H9 (cell line): Measurements from ENCODE around the gene CIDEC. TPM values are rescaled to one million over a fixed set of nuclear protein-coding genes. Genes with fewer than 3 reads are reported as not detected.

Experiments used
- DNase-seq: peaks from one replicate; pipeline ENCODE4 v3.0.0-alpha.2; 2017
- H2AFZ ChIP-seq: one replicate; pipeline ENCODE4 v1.6.1; 2013; ENCODE audit warnings: mild to moderate bottlenecking, low read length, control low read depth, moderate library complexity
- H2AK5ac ChIP-seq: 2 replicates; pipeline ENCODE4 v1.6.1; 2013; ENCODE audit warnings: low read length, control low read depth, mixed read lengths; ENCODE audit not compliant: insufficient read length
- H2BK120ac ChIP-seq: one replicate; pipeline ENCODE4 v1.6.1; 2013; ENCODE audit warnings: low read depth, mild to moderate bottlenecking, low read length, control low read depth, inconsistent platforms; ENCODE audit not compliant: poor library complexity, severe bottlenecking
- H2BK12ac ChIP-seq: 2 replicates; pipeline ENCODE4 v1.6.1; 2013; ENCODE audit warnings: low read length, control low read depth, mixed read lengths, low read depth; ENCODE audit not compliant: insufficient read length
- H2BK15ac ChIP-seq: 2 replicates; pipeline ENCODE4 v1.6.1; 2013; ENCODE audit warnings: low read depth, low read length, control low read depth
- H2BK20ac ChIP-seq: one replicate; pipeline ENCODE4 v1.6.1; 2013; ENCODE audit warnings: low read depth, mild to moderate bottlenecking, low read length, control low read depth, inconsistent platforms; ENCODE audit not compliant: poor library complexity, severe bottlenecking
- H2BK5ac ChIP-seq: 2 replicates; pipeline ENCODE4 v1.6.1; 2013; ENCODE audit warnings: low read length, control low read depth, mixed read lengths; ENCODE audit not compliant: insufficient read length
- H3K14ac ChIP-seq: 2 replicates; pipeline ENCODE4 v1.6.1; 2013; ENCODE audit warnings: low read length, control low read depth; ENCODE audit not compliant: insufficient read depth
- H3K18ac ChIP-seq: 2 replicates; pipeline ENCODE4 v1.6.1; 2013; ENCODE audit warnings: low read depth, mild to moderate bottlenecking, mixed read lengths, low read length, control low read depth; ENCODE audit not compliant: insufficient read length
- H3K23ac ChIP-seq: 2 replicates; pipeline ENCODE4 v1.6.1; 2013; ENCODE audit warnings: low read length, control low read depth, mixed read lengths, low read depth; ENCODE audit not compliant: insufficient read length
- H3K23me2 ChIP-seq: 2 replicates; pipeline ENCODE4 v1.6.1; 2013; ENCODE audit warnings: low read depth, mild to moderate bottlenecking, mixed read lengths, low read length, control low read depth; ENCODE audit not compliant: insufficient read length, poor library complexity, severe bottlenecking
- H3K27ac ChIP-seq: 2 replicates; pipeline ENCODE4 v1.5.1; 2013; ENCODE audit warnings: low read length, control low read depth, mixed read lengths, low read depth; ENCODE audit not compliant: insufficient read length
- H3K27me3 ChIP-seq: 2 replicates; pipeline ENCODE4 v1.6.1; 2013; ENCODE audit warnings: low read length, control low read depth, inconsistent platforms; ENCODE audit not compliant: insufficient read depth
- H3K4ac ChIP-seq: 2 replicates; pipeline ENCODE4 v1.6.1; 2013; ENCODE audit warnings: low read depth, mild to moderate bottlenecking, control low read depth, inconsistent platforms, low read length, moderate library complexity
- H3K4me1 ChIP-seq: 2 replicates; pipeline ENCODE4 v1.6.1; 2013; ENCODE audit warnings: low read length, control low read depth, inconsistent platforms; ENCODE audit not compliant: insufficient read depth
- H3K4me2 ChIP-seq: 2 replicates; pipeline ENCODE4 v1.6.1; 2013; ENCODE audit warnings: low read length, control low read depth, mixed read lengths; ENCODE audit not compliant: insufficient read length, insufficient read depth
- H3K56ac ChIP-seq: 2 replicates; pipeline ENCODE4 v1.6.1; 2013; ENCODE audit warnings: low read depth, mild to moderate bottlenecking, mixed read lengths, low read length, control low read depth; ENCODE audit not compliant: insufficient read length
- H3K79me1 ChIP-seq: 2 replicates; pipeline ENCODE4 v1.6.1; 2013; ENCODE audit warnings: low read depth, mild to moderate bottlenecking, moderate library complexity, low read length, control low read depth, inconsistent platforms; ENCODE audit not compliant: insufficient read depth, poor library complexity, severe bottlenecking
- H3K79me2 ChIP-seq: 2 replicates; pipeline ENCODE4 v1.6.1; 2013; ENCODE audit warnings: low read length, control low read depth, inconsistent platforms; ENCODE audit not compliant: insufficient read depth
- H3K9ac ChIP-seq: 2 replicates; pipeline ENCODE4 v1.6.1; 2013; ENCODE audit warnings: low read length, control low read depth, mixed read lengths; ENCODE audit not compliant: insufficient read length; ENCODE audit errors: extremely low read depth
- H3K9me3 ChIP-seq: one replicate; pipeline ENCODE4 v1.6.1; 2013; ENCODE audit warnings: low read depth, low read length, inconsistent platforms; ENCODE audit not compliant: control insufficient read depth
- H3T11ph ChIP-seq: one replicate; pipeline ENCODE4 v1.6.1; 2013; ENCODE audit warnings: mild to moderate bottlenecking, low read length, control low read depth, inconsistent platforms
- H4K20me1 ChIP-seq: one replicate; pipeline ENCODE4 v1.6.1; 2013; ENCODE audit not compliant: control insufficient read depth, insufficient read length, insufficient read depth
- H4K5ac ChIP-seq: 2 replicates; pipeline ENCODE4 v1.6.1; 2013; ENCODE audit warnings: low read depth, mild to moderate bottlenecking, mixed read lengths, low read length, control low read depth; ENCODE audit not compliant: insufficient read length
- H4K8ac ChIP-seq: replicated peaks from 2 replicates; pipeline ENCODE4 v1.6.1; 2013; ENCODE audit warnings: low read length, control low read depth, mixed read lengths, low read depth; ENCODE audit not compliant: insufficient read length
- H4K91ac ChIP-seq: 2 replicates; pipeline ENCODE4 v1.6.1; 2013; ENCODE audit warnings: low read depth, mild to moderate bottlenecking, moderate library complexity, mixed read lengths, low read length, control low read depth; ENCODE audit not compliant: insufficient read length
- H3K27ac Mint-ChIP-seq, 3 experiments: 2 replicates in 2 of 3; 3 replicates in 1 of 3; pipeline ENCODE4 v1.8.0; 2020 to 2021; ENCODE audit warnings: mixed read lengths in 3 of 3, mild to moderate bottlenecking in 1 of 3, moderate library complexity in 1 of 3
- H3K27me3 Mint-ChIP-seq: 2 replicates; pipeline ENCODE4 v1.8.0; 2021; ENCODE audit warnings: low read depth, mild to moderate bottlenecking, moderate library complexity, mixed read lengths
- H3K36me3 Mint-ChIP-seq, 3 experiments: 2 replicates in 2 of 3; 3 replicates in 1 of 3; pipeline ENCODE4 v1.8.0; 2020 to 2021; ENCODE audit warnings: low read depth in 3 of 3, mixed read lengths in 3 of 3; ENCODE audit not compliant: insufficient read depth in 1 of 3
- H3K4me1 Mint-ChIP-seq, 2 experiments: 2 replicates each; pipeline ENCODE4 v1.8.0; 2020; ENCODE audit warnings: mixed read lengths in 2 of 2
- H3K4me3 Mint-ChIP-seq, 2 experiments: 2 replicates in 1 of 2; 3 replicates in 1 of 2; pipeline ENCODE4 v1.8.0; 2020 to 2021; ENCODE audit warnings: mild to moderate bottlenecking in 2 of 2, mixed read lengths in 2 of 2, moderate library complexity in 1 of 2
- H3K9me3 Mint-ChIP-seq, 2 experiments: 2 replicates in 1 of 2; 3 replicates in 1 of 2; pipeline ENCODE4 v1.8.0; 2020; ENCODE audit warnings: mild to moderate bottlenecking in 2 of 2, mixed read lengths in 2 of 2, moderate library complexity in 1 of 2
- CTCF ChIP-seq: fragments of 200-600 bp; sonication (generic); conservative IDR thresholded peaks from 3 replicates; pipeline ENCODE4 v1.8.0; 2021; ENCODE audit warnings: antibody characterized with exemption, mild to moderate bottlenecking
- WGBS: extraction: QIAGEN DNeasy Blood & Tissue Kit; methylation state at CpG from one replicate; pipeline ENCODE4 v1.1.7; 2013; ENCODE audit warnings: missing lambda C conversion rate, low lambda C conversion rate, mixed read lengths; ENCODE audit not compliant: insufficient read length; ENCODE audit errors: extremely low coverage; 5-methylcytosine and 5-hydroxymethylcytosine counted together
- total RNA-seq: library from RNA; stranded (reverse); gene quantifications from 2 replicates; pipeline ENCODE4 v1.2.1, GENCODE V29; 2021

The CIDEC gene
- total RNA-seq, 1 experiment from 2014 or later, result not detected

GRCh38 chr3:9898467-9899241 is 18.6 kb upstream of the CIDEC start:
- DNase-seq, result no peak
- H3K9me3 Mint-ChIP-seq, result no peaks in the 10 kb centered on the region
- Histone ChIP-seq H2BK120ac (no peak overlapping the region), H3T11ph (no peak overlapping the region), H2BK12ac (no peak overlapping the region), H4K5ac (no peak overlapping the region), H2AK5ac (no peak overlapping the region), H3K4me1 (no peaks in the 10 kb centered on the region; the same call in 1 of the 2 replicates), H3K18ac (no peak overlapping the region), H3K9me3 (no peaks in the 10 kb centered on the region), H4K91ac (no peak overlapping the region), H3K79me1 (no peaks in the 10 kb centered on the region), H3K79me2 (no peaks in the 10 kb centered on the region), H3K23ac (no peak overlapping the region), H3K9ac (no peak overlapping the region), H2BK20ac (no peak overlapping the region), H3K14ac (no peak overlapping the region), H4K20me1 (no peaks in the 10 kb centered on the region), H3K56ac (no peak overlapping the region), H2BK5ac (no peak overlapping the region), H2BK15ac (no peak overlapping the region), H2AFZ (no peak overlapping the region), H3K4me2 (no peak overlapping the region), H4K8ac (no peak overlapping the region), H3K27ac (no peak overlapping the region), H3K4ac (no peak overlapping the region), H3K27me3 (no peaks in the 10 kb centered on the region), H3K23me2 (no peaks in the 10 kb centered on the region)
- no peak for TF ChIP-seq CTCF
- H3K4me1 Mint-ChIP-seq, result peaks cover 15 to 27% of the 10 kb centered on the region in 2 experiments
- no peaks in the 10 kb centered on the region for H3K27me3 Mint-ChIP-seq
- WGBS, result no CpG with 5 or more reads among the region's 8 CpGs
- no peak overlapping the region; a peak in 1 of 5 replicates for H3K4me3 Mint-ChIP-seq
- peaks cover 3 to 10% (median 10%) of the 10 kb centered on the region in 3 experiments; a peak in 5 of 7 replicates for H3K36me3 Mint-ChIP-seq
- peak overlapping the region; percentile 10 to 63 (median 25); a peak in 3 of 7 replicates for H3K27ac Mint-ChIP-seq
